Measurements from ENCODE around the gene MSMB.
A peak's percentile ranks its signal among the peaks of the same experiment; 100 is the strongest.

- no peak for TF ChIP-seq ZNF830 (tag by site-specific recombination; IDR thresholded peaks at IDR 0.05; ENCODE audit: low read depth)
- TF ChIP-seq KLF16 (tag by site-specific recombination; IDR thresholded peaks at IDR 0.05), result peak; percentile 96
- peak; percentile 71 for TF ChIP-seq ZNF146 (tag by site-specific recombination; IDR thresholded peaks at IDR 0.05)
- TF ChIP-seq ZNF274 (IDR thresholded peaks at IDR 0.05; ENCODE audit: low read length), result no peak
- no peak for TF ChIP-seq ZNF274 (tag by site-specific recombination; IDR thresholded peaks at IDR 0.05; ENCODE audit: borderline replicate concordance)
- no peak for TF ChIP-seq ZNF561 (tag by site-specific recombination; IDR thresholded peaks at IDR 0.05; ENCODE audit: borderline replicate concordance)
- peak; percentile 56; the same call in 1 of the 2 replicates for TF ChIP-seq ZNF394 (tag by site-specific recombination; IDR thresholded peaks at IDR 0.05; ENCODE audit: borderline replicate concordance)
- TF ChIP-seq, protein P1, sequence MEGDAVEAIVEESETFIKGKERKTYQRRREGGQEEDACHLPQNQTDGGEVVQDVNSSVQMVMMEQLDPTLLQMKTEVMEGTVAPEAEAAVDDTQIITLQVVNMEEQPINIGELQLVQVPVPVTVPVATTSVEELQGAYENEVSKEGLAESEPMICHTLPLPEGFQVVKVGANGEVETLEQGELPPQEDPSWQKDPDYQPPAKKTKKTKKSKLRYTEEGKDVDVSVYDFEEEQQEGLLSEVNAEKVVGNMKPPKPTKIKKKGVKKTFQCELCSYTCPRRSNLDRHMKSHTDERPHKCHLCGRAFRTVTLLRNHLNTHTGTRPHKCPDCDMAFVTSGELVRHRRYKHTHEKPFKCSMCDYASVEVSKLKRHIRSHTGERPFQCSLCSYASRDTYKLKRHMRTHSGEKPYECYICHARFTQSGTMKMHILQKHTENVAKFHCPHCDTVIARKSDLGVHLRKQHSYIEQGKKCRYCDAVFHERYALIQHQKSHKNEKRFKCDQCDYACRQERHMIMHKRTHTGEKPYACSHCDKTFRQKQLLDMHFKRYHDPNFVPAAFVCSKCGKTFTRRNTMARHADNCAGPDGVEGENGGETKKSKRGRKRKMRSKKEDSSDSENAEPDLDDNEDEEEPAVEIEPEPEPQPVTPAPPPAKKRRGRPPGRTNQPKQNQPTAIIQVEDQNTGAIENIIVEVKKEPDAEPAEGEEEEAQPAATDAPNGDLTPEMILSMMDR (tag by site-specific recombination; IDR thresholded peaks at IDR 0.05), result peak; percentile 96
- TF ChIP-seq KLF9 (tag by site-specific recombination; IDR thresholded peaks at IDR 0.05; ENCODE audit: low read depth), result peak; percentile 45; the same call in 1 of the 2 replicates
- TF ChIP-seq ZNF292 (tag by site-specific recombination; IDR thresholded peaks at IDR 0.05; ENCODE audit: borderline replicate concordance, low read depth), result no peak
Observed at GRCh38 chr10:46030091-46030937, 15.8 kb downstream of the MSMB start, which contains the start of gene NCOA4.
